ENCODE measurements around the gene LBHD1. TPM values are rescaled to one million over a fixed set of nuclear protein-coding genes. Genes with fewer than 3 reads are reported as not detected.

LBHD1 gene
- 3.8 to 4.6 TPM (median 4.2 TPM) in 5 replicates for total RNA-seq (2022; extraction: Qiagen RNA extraction; ENCODE audit: low read depth)

DNA sequence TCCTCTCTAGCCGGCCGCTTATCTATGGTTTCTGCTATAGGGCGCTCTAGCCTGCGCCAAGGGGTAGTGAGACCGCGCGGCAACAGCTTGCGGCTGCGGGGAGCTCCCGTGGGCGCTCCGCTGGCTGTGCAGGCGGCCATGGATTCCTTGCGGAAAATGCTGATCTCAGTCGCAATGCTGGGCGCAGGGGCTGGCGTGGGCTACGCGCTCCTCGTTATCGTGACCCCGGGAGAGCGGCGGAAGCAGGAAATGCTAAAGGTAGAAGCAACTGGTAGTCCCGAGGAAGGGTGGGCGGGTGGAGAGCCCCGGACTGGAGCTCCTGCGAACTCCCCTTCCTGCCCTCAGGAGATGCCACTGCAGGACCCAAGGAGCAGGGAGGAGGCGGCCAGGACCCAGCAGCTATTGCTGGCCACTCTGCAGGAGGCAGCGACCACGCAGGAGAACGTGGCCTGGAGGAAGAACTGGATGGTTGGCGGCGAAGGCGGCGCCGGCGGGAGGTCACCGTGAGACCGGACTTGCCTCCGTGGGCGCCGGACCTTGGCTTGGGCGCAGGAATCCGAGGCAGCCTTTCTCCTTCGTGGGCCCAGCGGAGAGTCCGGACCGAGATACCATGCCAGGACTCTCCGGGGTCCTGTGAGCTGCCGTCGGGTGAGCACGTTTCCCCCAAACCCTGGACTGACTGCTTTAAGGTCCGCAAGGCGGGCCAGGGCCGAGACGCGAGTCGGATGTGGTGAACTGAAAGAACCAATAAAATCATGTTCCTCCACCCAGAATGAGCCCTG, at the start of gene LBHD1, which contains the start of gene UQCC3:
LBHD1 (minus strand) TSS at position 660 of the 782 bp plus-strand sequence. CDS start 2,236 bp downstream, outside the sequence.
UQCC3 (plus strand) TSS at position 66 of the 782 bp plus-strand sequence; CDS start at position 139, 73 bp downstream.

DNA sequence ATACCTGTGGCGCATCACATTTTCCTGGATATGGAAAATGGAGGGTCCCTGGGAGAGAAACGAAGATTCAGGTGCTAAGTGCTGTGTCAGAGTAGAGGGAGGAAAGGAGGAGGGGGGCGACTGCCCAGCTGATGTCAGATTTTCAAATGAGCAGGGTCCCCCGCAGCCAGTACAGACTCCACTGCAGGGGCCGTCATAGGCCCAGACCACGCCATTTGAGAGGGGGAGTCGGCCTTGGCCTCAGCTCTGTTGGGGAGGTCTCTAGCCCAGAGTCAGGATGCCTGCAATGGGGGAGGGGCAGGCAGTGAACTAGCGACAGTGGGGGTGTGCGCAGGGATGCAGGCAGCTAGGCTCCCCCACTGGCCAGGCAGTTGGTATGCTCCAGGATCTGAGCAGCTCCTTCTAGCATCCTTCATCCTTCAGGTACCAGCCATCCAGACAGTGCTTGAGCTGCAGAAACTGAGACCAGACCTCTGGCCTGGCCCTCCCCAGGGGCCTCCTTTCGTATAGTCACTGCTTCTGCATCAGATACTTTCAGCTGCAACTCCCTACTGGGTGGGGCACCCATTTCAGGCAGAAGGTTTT, 35.3 kb upstream of the LBHD1 start, which contains the start of the genes BSCL2 and GNG3:
BSCL2 (minus strand) TSS at position 148 of the 585 bp plus-strand sequence. CDS start 229 bp downstream, outside the sequence.
GNG3 (plus strand) TSS at position 400 of the 585 bp plus-strand sequence. CDS start 620 bp downstream, outside the sequence.

DNA sequence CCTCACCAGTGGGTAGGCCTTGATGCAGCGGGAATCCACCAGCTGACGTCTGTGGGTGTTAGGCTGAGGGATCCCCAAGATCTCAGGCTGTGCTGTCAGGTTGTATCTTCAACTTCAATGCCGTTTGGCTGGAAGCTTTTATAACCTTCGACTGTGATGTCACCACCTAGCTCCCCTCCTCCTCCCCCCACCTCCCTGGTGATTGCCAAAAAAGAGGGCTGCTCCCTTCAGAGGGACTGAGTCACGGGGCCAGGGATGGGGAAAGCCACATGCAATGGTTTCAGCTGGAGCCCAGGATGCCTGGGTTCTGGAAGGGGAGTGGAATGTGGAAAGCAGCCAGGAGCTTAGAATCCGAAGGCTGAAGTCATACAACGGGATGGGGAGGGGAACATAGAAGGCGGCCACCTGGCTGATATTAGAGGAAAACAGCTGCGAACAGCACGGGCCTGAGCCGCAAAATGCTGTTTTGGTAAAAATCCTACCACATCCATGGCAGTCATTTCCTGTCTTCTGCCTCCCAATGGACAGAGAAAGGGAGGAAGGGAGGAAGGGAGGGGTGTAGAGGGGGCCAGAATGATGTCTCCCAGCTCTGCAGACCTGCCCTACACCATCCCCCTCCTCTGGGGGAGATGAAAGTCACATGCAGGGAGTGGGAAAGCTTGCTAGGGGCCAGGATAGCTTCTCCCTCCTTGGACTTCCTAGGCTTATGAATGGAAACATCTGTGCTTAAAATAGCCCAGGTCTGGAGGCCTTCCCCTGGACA, 17.5 kb upstream of the LBHD1 start, which contains the start of gene LRRN4CL:
LRRN4CL (minus strand) TSS at position 110 of the 763 bp plus-strand sequence. CDS start 1,022 bp downstream, outside the sequence.

DNA sequence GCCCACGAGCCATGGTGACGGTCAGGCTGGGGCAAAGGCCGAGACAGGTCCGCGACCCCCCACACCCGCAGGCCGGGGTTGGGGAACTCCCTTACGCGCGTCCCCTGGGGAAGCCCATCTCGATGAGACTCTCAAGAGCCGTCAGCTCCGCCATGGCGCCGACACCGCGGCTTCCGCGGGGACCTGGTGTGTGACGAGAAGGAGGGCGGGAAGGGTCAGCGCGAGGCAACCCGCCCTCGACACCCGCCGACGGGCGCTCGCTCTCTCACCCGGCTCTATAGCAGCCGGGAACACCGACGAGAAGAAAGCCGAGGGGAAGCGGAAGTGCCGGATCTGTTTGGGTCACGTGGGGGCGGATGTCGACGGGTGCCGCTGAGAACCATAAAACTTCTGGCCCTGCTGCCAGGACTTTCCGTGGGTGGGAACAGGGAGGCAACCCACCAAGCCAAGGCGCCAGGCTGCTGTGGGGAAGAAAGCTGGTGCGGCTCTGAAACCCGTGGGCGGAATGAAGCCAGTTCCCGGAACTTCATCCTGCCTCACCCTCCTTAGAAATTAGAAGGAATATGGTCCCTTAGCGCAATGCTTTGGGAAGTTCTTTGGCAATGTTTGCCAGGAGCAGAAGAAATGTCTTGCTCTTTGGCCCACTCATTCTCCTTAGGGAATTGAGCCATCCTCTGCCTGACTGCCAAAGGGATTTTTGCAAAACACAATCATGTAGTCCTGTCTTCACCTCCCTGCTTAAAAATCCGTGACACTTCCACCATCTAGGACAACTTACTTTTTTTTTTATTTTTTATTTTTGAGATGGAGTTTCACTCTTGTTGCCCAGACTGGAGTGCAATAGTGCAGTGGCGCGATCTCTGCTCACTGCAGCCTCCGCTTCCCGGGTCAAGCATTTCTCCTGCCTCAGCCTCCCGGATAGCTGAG, 7.0 kb upstream of the LBHD1 start, which contains the start of gene UBXN1:
UBXN1 (minus strand) TSS at position 304 of the 927 bp plus-strand sequence; CDS start at position 154, 150 bp downstream.

GRCh38 chr11:62665075-62665598, 6.9 kb downstream of the LBHD1 start, which contains the start of the genes C11orf98 and CSKMT:
Gene C11orf98, minus strand, starts transcription at chr11:62665210. Its CDS starts 41 bp downstream, at chr11:62665169.
Gene CSKMT, plus strand, starts transcription at chr11:62665312. Its CDS starts 568 bp downstream, at chr11:62665880.

GRCh38 chr11:62645946-62646824, 25.9 kb downstream of the LBHD1 start, which contains the start of gene GANAB:
Gene GANAB, minus strand, starts transcription at chr11:62646613. Its CDS starts 14 bp downstream, at chr11:62646599.

DNA sequence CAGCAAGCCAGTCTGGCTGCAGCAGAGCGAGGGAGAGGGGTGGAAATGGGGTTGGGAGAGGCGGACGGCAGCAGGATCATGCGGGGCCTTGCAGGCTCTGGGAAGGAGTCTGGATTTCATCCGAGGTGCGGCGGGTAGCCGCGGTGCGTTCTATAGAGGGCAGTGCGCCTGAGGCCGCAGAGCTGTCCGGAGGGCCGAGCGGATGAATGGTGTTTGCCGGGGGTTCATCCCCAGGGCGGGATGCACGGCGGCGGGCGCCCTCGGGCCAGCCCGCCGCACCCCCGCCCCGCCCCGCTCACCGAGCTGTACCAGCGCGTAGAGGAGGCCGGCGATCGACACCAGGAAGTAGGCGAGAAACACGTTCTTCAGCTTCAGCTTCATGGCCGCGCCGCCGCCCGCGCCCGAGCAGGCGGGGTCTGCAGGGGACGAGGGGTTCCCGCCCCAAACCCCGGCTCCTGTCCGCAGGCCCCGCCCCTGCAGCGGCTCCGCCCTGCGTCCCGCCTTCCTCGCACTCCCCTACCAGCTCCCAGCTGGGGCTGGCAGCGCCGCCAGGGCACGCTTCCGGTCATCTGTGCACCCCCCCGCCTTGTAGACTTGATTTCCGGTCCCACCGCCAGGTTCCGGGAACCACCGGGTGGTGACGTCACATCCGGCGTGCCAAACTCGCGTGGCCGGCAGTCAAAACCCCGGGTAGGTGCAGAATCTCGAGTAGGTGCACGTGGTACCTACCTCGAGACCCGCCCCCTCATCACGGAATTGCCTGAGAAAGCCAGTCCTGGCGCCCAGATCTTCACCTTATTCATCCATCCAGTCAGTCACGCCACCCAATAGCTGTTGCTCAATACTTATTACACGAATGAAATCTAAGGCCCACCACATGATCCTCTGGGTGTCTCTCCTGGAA, 50.2 kb downstream of the LBHD1 start, which contains the start of gene B3GAT3:
B3GAT3 (minus strand) TSS at position 420 of the 904 bp plus-strand sequence; CDS start at position 381, 39 bp downstream.

Other genes starting within 250 kb of the LBHD1 start
- gene AHNAK, start 125.5 kb downstream of the LBHD1 start, total RNA-seq (2022; extraction: Qiagen RNA extraction; ENCODE audit: low read depth): 304 to 395 TPM (median 360 TPM) in 5 replicates
- 1,850 to 2,033 TPM (median 1,975 TPM) in 5 replicates for gene EEF1G, start 98.4 kb downstream of the LBHD1 start, total RNA-seq (2022; extraction: Qiagen RNA extraction; ENCODE audit: low read depth)
- gene TUT1, start 80.7 kb downstream of the LBHD1 start, total RNA-seq (2022; extraction: Qiagen RNA extraction; ENCODE audit: low read depth): 12.2 to 15.0 TPM (median 14.7 TPM) in 5 replicates
- gene MTA2, start 70.4 kb downstream of the LBHD1 start, total RNA-seq (2022; extraction: Qiagen RNA extraction; ENCODE audit: low read depth): 82.9 to 91.9 TPM (median 87.9 TPM) in 5 replicates
- 17.5 to 23.8 TPM (median 22.3 TPM) in 5 replicates for gene EML3, start 59.5 kb downstream of the LBHD1 start, total RNA-seq (2022; extraction: Qiagen RNA extraction; ENCODE audit: low read depth)
- 3.7 to 5.5 TPM (median 4.0 TPM) in 5 replicates for gene ROM1, start 59.0 kb downstream of the LBHD1 start, total RNA-seq (2022; extraction: Qiagen RNA extraction; ENCODE audit: low read depth)
- gene B3GAT3, start 50.3 kb downstream of the LBHD1 start, total RNA-seq (2022; extraction: Qiagen RNA extraction; ENCODE audit: low read depth): 41.9 to 58.0 TPM (median 50.7 TPM) in 5 replicates
- gene GANAB, start 25.7 kb downstream of the LBHD1 start, total RNA-seq (2022; extraction: Qiagen RNA extraction; ENCODE audit: low read depth): 237 to 277 TPM (median 252 TPM) in 5 replicates
- gene INTS5, start 19.0 kb downstream of the LBHD1 start, total RNA-seq (2022; extraction: Qiagen RNA extraction; ENCODE audit: low read depth): 16.8 to 21.9 TPM (median 20.6 TPM) in 5 replicates
- 128 to 151 TPM (median 135 TPM) in 5 replicates for gene C11orf98, start 7.1 kb downstream of the LBHD1 start, total RNA-seq (2022; extraction: Qiagen RNA extraction; ENCODE audit: low read depth)
- gene CSKMT, start 7.0 kb downstream of the LBHD1 start, total RNA-seq (2022; extraction: Qiagen RNA extraction; ENCODE audit: low read depth): 10.6 to 15.9 TPM (median 12.7 TPM) in 5 replicates
- 26.5 to 36.8 TPM (median 35.2 TPM) in 5 replicates for gene UQCC3, start 594 bp downstream of the LBHD1 start, total RNA-seq (2022; extraction: Qiagen RNA extraction; ENCODE audit: low read depth)
- 111 to 129 TPM (median 116 TPM) in 5 replicates for gene UBXN1, start 6.8 kb upstream of the LBHD1 start, total RNA-seq (2022; extraction: Qiagen RNA extraction; ENCODE audit: low read depth)
- gene LRRN4CL, start 17.3 kb upstream of the LBHD1 start, total RNA-seq (2022; extraction: Qiagen RNA extraction; ENCODE audit: low read depth): 0.06 to 0.17 TPM (median 0.10 TPM) in 4 of 5 replicates, not detected in the other
- gene BSCL2, start 35.2 kb upstream of the LBHD1 start, total RNA-seq (2022; extraction: Qiagen RNA extraction; ENCODE audit: low read depth): 61.1 to 97.7 TPM (median 72.8 TPM) in 5 replicates
- not detected in 5 replicates for gene GNG3, start 35.4 kb upstream of the LBHD1 start, total RNA-seq (2022; extraction: Qiagen RNA extraction; ENCODE audit: low read depth)
- gene HNRNPUL2, start 55.2 kb upstream of the LBHD1 start, total RNA-seq (2022; extraction: Qiagen RNA extraction; ENCODE audit: low read depth): 36.2 to 42.4 TPM (median 39.6 TPM) in 5 replicates
- gene TTC9C, start 56.2 kb upstream of the LBHD1 start, total RNA-seq (2022; extraction: Qiagen RNA extraction; ENCODE audit: low read depth): 29.4 to 34.3 TPM (median 30.7 TPM) in 5 replicates
- 1.2 to 1.9 TPM (median 1.4 TPM) in 5 replicates for gene ZBTB3, start 81.9 kb upstream of the LBHD1 start, total RNA-seq (2022; extraction: Qiagen RNA extraction; ENCODE audit: low read depth)
- 172 to 182 TPM (median 178 TPM) in 5 replicates for gene POLR2G, start 89.3 kb upstream of the LBHD1 start, total RNA-seq (2022; extraction: Qiagen RNA extraction; ENCODE audit: low read depth)
- gene TAF6L, start 99.1 kb upstream of the LBHD1 start, total RNA-seq (2022; extraction: Qiagen RNA extraction; ENCODE audit: low read depth): 12.1 to 14.7 TPM (median 12.9 TPM) in 5 replicates
- 77.5 to 92.9 TPM (median 83.8 TPM) in 5 replicates for gene TMEM179B, start 115.1 kb upstream of the LBHD1 start, total RNA-seq (2022; extraction: Qiagen RNA extraction; ENCODE audit: low read depth)
- gene TMEM223, start 119.7 kb upstream of the LBHD1 start, total RNA-seq (2022; extraction: Qiagen RNA extraction; ENCODE audit: low read depth): 18.0 to 29.5 TPM (median 28.1 TPM) in 5 replicates
- gene NXF1, start 133.2 kb upstream of the LBHD1 start, total RNA-seq (2022; extraction: Qiagen RNA extraction; ENCODE audit: low read depth): 38.0 to 53.7 TPM (median 50.7 TPM) in 5 replicates
- 17.8 to 25.6 TPM (median 24.5 TPM) in 5 replicates for gene STX5, start 159.8 kb upstream of the LBHD1 start, total RNA-seq (2022; extraction: Qiagen RNA extraction; ENCODE audit: low read depth)
- gene TEX54, start 160.6 kb upstream of the LBHD1 start, total RNA-seq (2022; extraction: Qiagen RNA extraction; ENCODE audit: low read depth): not detected in 5 replicates
- 73.9 to 82.8 TPM (median 77.6 TPM) in 5 replicates for gene WDR74, start 167.3 kb upstream of the LBHD1 start, total RNA-seq (2022; extraction: Qiagen RNA extraction; ENCODE audit: low read depth)
- gene SLC3A2, start 208.6 kb upstream of the LBHD1 start, total RNA-seq (2022; extraction: Qiagen RNA extraction; ENCODE audit: low read depth): 877 to 1,068 TPM (median 992 TPM) in 5 replicates
- 0.06 TPM in 2 of 5 replicates, not detected in the others for gene CHRM1, start 249.1 kb upstream of the LBHD1 start, total RNA-seq (2022; extraction: Qiagen RNA extraction; ENCODE audit: low read depth)

All from A549 treated with GW870086 at 1 μM for 4 hours (cell line).